BJ (cell line): ENCODE measurements around the gene BNIP1. TPM values are rescaled to one million over a fixed set of nuclear protein-coding genes. Genes with fewer than 3 reads are reported as not detected.

ENCODE experiments used
- CTCF ChIA-PET: fragments of 350-600 bp; formaldehyde crosslinking; extraction: SDS; loops from one replicate; lab custom pipeline; 2021; ENCODE audit warnings: antibody characterized with exemption, inconsistent platforms; lab: Yijun Ruan, JAX
- POLR2A ChIA-PET: fragments of 300-600 bp; sonication (Branson Sonifier 250); formaldehyde crosslinking; extraction: SDS; loops from one replicate; lab custom pipeline; 2021; ENCODE audit warnings: antibody characterized with exemption; lab: Charles Lee
- DNase-seq: peaks from one replicate; pipeline ENCODE4 v3.0.0-alpha.2; 2011; ENCODE audit warnings: low read depth
- H3K27me3 ChIP-seq: 2 replicates; pipeline ENCODE4 v1.6.0; 2011; ENCODE audit warnings: low read length; ENCODE audit not compliant: control insufficient read depth, insufficient read depth
- H3K36me3 ChIP-seq: 2 replicates; pipeline ENCODE4 v1.5.1; 2011; ENCODE audit warnings: low read length; ENCODE audit not compliant: control insufficient read depth, insufficient read depth
- H3K4me3 ChIP-seq: 2 replicates; pipeline ENCODE4 v1.5.1; 2011; ENCODE audit warnings: low read depth, mild to moderate bottlenecking, control low read depth, low read length
- polyA plus RNA-seq: library from polyadenylated mRNA; depleted of rRNA; stranded (reverse); fragments of >200 nt; gene quantifications from 2 replicates; pipeline ENCODE4 v1.2.3, GENCODE V29; 2011
- TF ChIP-seq, protein P1 (sequence below): IDR thresholded peaks from 2 replicates; pipeline ENCODE4 v1.5.1; 2011; ENCODE audit warnings: low read depth, mild to moderate bottlenecking, control low read depth, inconsistent platforms, low read length, moderate library complexity; ENCODE audit not compliant: insufficient read depth

Gene BNIP1
- polyA plus RNA-seq, 1 experiment = 16.8 TPM

- Histone ChIP-seq H3K4me3 (no peak overlapping the region), H3K36me3 (no peaks in the 10 kb centered on the region), H3K27me3 (no peaks in the 10 kb centered on the region; the same call in 1 of the 2 replicates)
- DNase-seq = no peak
- TF ChIP-seq, protein P1, sequence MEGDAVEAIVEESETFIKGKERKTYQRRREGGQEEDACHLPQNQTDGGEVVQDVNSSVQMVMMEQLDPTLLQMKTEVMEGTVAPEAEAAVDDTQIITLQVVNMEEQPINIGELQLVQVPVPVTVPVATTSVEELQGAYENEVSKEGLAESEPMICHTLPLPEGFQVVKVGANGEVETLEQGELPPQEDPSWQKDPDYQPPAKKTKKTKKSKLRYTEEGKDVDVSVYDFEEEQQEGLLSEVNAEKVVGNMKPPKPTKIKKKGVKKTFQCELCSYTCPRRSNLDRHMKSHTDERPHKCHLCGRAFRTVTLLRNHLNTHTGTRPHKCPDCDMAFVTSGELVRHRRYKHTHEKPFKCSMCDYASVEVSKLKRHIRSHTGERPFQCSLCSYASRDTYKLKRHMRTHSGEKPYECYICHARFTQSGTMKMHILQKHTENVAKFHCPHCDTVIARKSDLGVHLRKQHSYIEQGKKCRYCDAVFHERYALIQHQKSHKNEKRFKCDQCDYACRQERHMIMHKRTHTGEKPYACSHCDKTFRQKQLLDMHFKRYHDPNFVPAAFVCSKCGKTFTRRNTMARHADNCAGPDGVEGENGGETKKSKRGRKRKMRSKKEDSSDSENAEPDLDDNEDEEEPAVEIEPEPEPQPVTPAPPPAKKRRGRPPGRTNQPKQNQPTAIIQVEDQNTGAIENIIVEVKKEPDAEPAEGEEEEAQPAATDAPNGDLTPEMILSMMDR = no peak
- CTCF ChIA-PET = no interaction called here
- POLR2A ChIA-PET = no interaction called here
Observed at GRCh38 chr5:173175523-173175922, 31.2 kb downstream of the BNIP1 start.

- no peak overlapping the region for H3K4me3 ChIP-seq
- CTCF ChIA-PET = no interaction called here
- POLR2A ChIA-PET = no interaction called here
- DNase-seq = no peak
- H3K27me3 ChIP-seq = peaks cover 2% of the 10 kb centered on the region
- TF ChIP-seq, protein P1 = no peak
- no peaks in the 10 kb centered on the region for H3K36me3 ChIP-seq
Observed at GRCh38 chr5:173178369-173178910, 34.1 kb downstream of the BNIP1 start.

- CTCF ChIA-PET = interaction anchor here (0.6 kb wide), 1 partner anchor 476 kb away, joined by 3 read pairs; no protein-coding TSS in a partner anchor
Observed at GRCh38 chr5:173180331-173180730, 36.0 kb downstream of the BNIP1 start.

DNA sequence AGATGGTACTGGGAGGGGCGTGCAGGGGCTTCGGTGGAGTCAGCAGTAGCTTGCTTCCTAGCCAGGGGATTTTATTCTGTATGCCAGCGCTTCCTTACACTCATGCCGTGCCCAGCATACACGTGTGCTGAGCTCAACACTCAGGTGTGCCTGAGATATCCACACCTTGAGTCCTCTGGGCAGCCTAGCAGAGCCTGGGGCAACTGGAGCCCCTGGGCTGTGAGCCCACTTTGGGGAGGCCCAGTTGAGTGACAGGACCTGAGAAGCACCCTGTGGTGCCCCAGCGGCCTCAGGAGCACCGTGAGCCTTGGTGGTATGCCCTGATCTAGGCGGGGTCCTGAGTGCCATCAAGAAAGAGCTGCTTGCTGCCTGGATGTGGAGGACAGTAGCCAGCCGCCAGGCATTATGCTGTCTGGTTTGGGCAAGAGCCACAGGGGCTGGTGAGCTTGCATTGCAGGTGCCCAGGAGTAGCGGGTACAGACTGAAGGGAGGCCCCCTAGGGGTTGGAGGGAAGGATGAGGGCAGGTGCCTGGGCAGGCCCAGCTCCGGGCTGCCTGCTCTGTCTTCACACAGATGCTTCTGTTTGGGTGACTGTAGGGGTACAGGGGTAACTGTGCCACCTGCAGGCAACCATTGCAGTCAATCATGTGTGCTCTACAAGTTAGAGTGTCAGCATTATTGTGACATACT is 42.9 kb downstream of the BNIP1 start:
- Histone ChIP-seq H3K27me3 (peaks cover 1% of the 10 kb centered on the region), H3K36me3 (no peaks in the 10 kb centered on the region), H3K4me3 (no peak overlapping the region)
- no peak for DNase-seq
- TF ChIP-seq, protein P1 = no peak
- CTCF ChIA-PET = interaction anchor here (1.3 to 1.9 kb wide), 3 partner anchors 10 to 20 kb away, joined by 3 to 4 read pairs (median 4); no protein-coding TSS in a partner anchor
- POLR2A ChIA-PET = no interaction called here

More at GRCh38 chr5:173180331-173180730, 36.0 kb downstream of the BNIP1 start:
- Histone ChIP-seq H3K36me3 (no peaks in the 10 kb centered on the region), H3K27me3 (peaks cover 2% of the 10 kb centered on the region), H3K4me3 (no peak overlapping the region)
- POLR2A ChIA-PET = no interaction called here
- TF ChIP-seq, protein P1 = no peak
- no peak for DNase-seq

GRCh38 chr5:173188280-173188679 is 43.9 kb downstream of the BNIP1 start:
- ChIA-PET POLR2A (no interaction called here), CTCF (interaction anchor here (0.7 kb wide), 1 partner anchor 44 kb away, joined by 3 read pairs; no protein-coding TSS in a partner anchor)
- TF ChIP-seq, protein P1 = no peak
- Histone ChIP-seq H3K27me3 (peaks cover 1% of the 10 kb centered on the region), H3K36me3 (no peaks in the 10 kb centered on the region), H3K4me3 (no peak overlapping the region)
- no peak for DNase-seq
